GM23338 (cell line): ENCODE measurements around the gene CCNF. TPM values are rescaled to one million over a fixed set of nuclear protein-coding genes. Genes with fewer than 3 reads are reported as not detected.

ENCODE experiments used
- ATAC-seq: fragments of 200-7000 bp; cut with Tn5 transposase; 3 replicates; pipeline ENCODE4 v1.9.1; 2020
- DNase-seq: peaks from one replicate; pipeline ENCODE4 v3.0.0-alpha.2; 2015; ENCODE audit warnings: low spot score
- H2AFZ ChIP-seq: fragments of 200-600 bp; sonication (generic); 2 replicates; pipeline ENCODE4 v1.8.0; 2016; ENCODE audit warnings: antibody characterized with exemption, mild to moderate bottlenecking, moderate library complexity
- H3F3A ChIP-seq: fragments of 200-600 bp; sonication (generic); replicated peaks from 2 replicates; pipeline ENCODE4 v1.8.0; 2017; ENCODE audit warnings: antibody characterized with exemption, mixed run types, low read depth
- H3K27ac ChIP-seq: fragments of 200-600 bp; sonication (generic); 2 replicates; pipeline ENCODE4 v1.6.1; 2016; ENCODE audit warnings: low read depth
- H3K27me3 ChIP-seq: fragments of 200-600 bp; sonication (generic); 2 replicates; pipeline ENCODE4 v1.8.0; 2016; ENCODE audit warnings: mild to moderate bottlenecking, mixed run types, moderate library complexity; ENCODE audit not compliant: insufficient read depth
- H3K36me3 ChIP-seq: fragments of 200-600 bp; sonication (generic); 2 replicates; pipeline ENCODE4 v1.8.0; 2016; ENCODE audit warnings: mild to moderate bottlenecking; ENCODE audit not compliant: insufficient read depth
- H3K4me1 ChIP-seq: fragments of 200-600 bp; sonication (generic); 2 replicates; pipeline ENCODE4 v1.8.0; 2016; ENCODE audit warnings: mild to moderate bottlenecking, moderate library complexity; ENCODE audit not compliant: insufficient read depth
- H3K4me2 ChIP-seq: fragments of 200-600 bp; sonication (generic); 2 replicates; pipeline ENCODE4 v1.7.1; 2017; ENCODE audit warnings: mixed run types
- H3K4me3 ChIP-seq: fragments of 200-600 bp; sonication (generic); 2 replicates; pipeline ENCODE4 v1.6.1; 2016; ENCODE audit warnings: mixed run types
- H3K79me2 ChIP-seq: fragments of 200-600 bp; sonication (generic); replicated peaks from 2 replicates; pipeline ENCODE4 v1.8.0; 2017; ENCODE audit warnings: mild to moderate bottlenecking; ENCODE audit not compliant: insufficient read depth
- H3K9me2 ChIP-seq: fragments of 200-600 bp; sonication (generic); 2 replicates; pipeline ENCODE4 v1.8.0; 2017; ENCODE audit not compliant: insufficient read depth
- H4K20me1 ChIP-seq: fragments of 200-600 bp; sonication (generic); replicated peaks from 2 replicates; pipeline ENCODE4 v1.8.0; 2017; ENCODE audit warnings: mild to moderate bottlenecking; ENCODE audit not compliant: insufficient read depth
- H3K27ac Mint-ChIP-seq: 2 replicates; pipeline ENCODE4 v1.8.0; 2020; ENCODE audit warnings: inconsistent platforms, mild to moderate bottlenecking, moderate library complexity, mixed read lengths
- H3K27me3 Mint-ChIP-seq: 3 replicates; pipeline ENCODE4 v1.8.0; 2022; ENCODE audit warnings: low read depth, mild to moderate bottlenecking, moderate library complexity, mixed read lengths, inconsistent platforms; ENCODE audit not compliant: insufficient read depth, poor library complexity
- H3K36me3 Mint-ChIP-seq: 3 replicates; pipeline ENCODE4 v1.8.0; 2021; ENCODE audit warnings: low read depth, mild to moderate bottlenecking, inconsistent platforms, moderate library complexity, mixed read lengths
- H3K4me1 Mint-ChIP-seq: 3 replicates; pipeline ENCODE4 v1.8.0; 2020; ENCODE audit warnings: mild to moderate bottlenecking, inconsistent platforms, mixed read lengths
- H3K4me3 Mint-ChIP-seq: 3 replicates; pipeline ENCODE4 v1.8.0; 2021; ENCODE audit warnings: moderate library complexity, mild to moderate bottlenecking, inconsistent platforms, mixed read lengths
- H3K9me3 Mint-ChIP-seq: 3 replicates; pipeline ENCODE4 v1.8.0; 2020; ENCODE audit warnings: moderate library complexity, mild to moderate bottlenecking, inconsistent platforms, mixed read lengths
- CTCF ChIP-seq, 2 experiments: fragments of 200-600 bp in 1 of 2; sonication (generic) in 1 of 2; conservative IDR thresholded peaks; 2 replicates each; pipeline versions ENCODE4 v1.5.1 to v1.6.1; 2016 to 2017; ENCODE audit warnings: antibody characterized with exemption in 2 of 2, low read depth in 2 of 2, mild to moderate bottlenecking in 2 of 2, moderate library complexity in 1 of 2
- ETS1 ChIP-seq: IDR thresholded peaks from 2 replicates; pipeline ENCODE4 v1.6.1; 2016; ENCODE audit warnings: antibody characterized with exemption
- EZH2phosphoT487 ChIP-seq: fragments of 200-600 bp; sonication (generic); IDR thresholded peaks from one replicate; pipeline ENCODE4 v1.8.1; 2018; ENCODE audit warnings: antibody characterized with exemption; ENCODE audit not compliant: unreplicated experiment
- JUNB ChIP-seq: IDR thresholded peaks from one replicate; pipeline ENCODE4 v1.6.1; 2016; ENCODE audit warnings: antibody characterized with exemption; ENCODE audit not compliant: unreplicated experiment
- POLR2AphosphoS5 ChIP-seq: IDR thresholded peaks from 2 replicates; pipeline ENCODE4 v1.6.1; 2016; ENCODE audit warnings: antibody characterized with exemption, low read depth
- REST ChIP-seq: IDR thresholded peaks from one replicate; pipeline ENCODE4 v1.6.1; 2018; ENCODE audit warnings: antibody characterized with exemption; ENCODE audit not compliant: unreplicated experiment
- ZNF114 ChIP-seq: fragments of 250-450 bp; sonication (Bioruptor Pico); IDR thresholded peaks from 2 replicates; pipeline ENCODE4 v1.5.0; 2020; ENCODE audit warnings: mild to moderate bottlenecking, moderate library complexity
- ZNF462 ChIP-seq: fragments of 250-450 bp; sonication (Bioruptor Pico); IDR thresholded peaks from 2 replicates; pipeline ENCODE4 v1.5.0; 2020; ENCODE audit warnings: mild to moderate bottlenecking, moderate library complexity
- polyA plus RNA-seq: library from polyadenylated mRNA; unstranded; fragments of >200 nt; fragmentation: Nextera tagmentation; extraction: Ambion mirVana; gene quantifications from 2 replicates; pipeline ENCODE4 v1.2.1, GENCODE V29; 2016
- total RNA-seq: library from RNA; depleted of rRNA; stranded (reverse); fragments of >200 nt; shearing (Covaris generic); gene quantifications from 2 replicates; pipeline ENCODE4 v1.2.3, GENCODE V29; 2014

Gene CCNF
- total and polyA plus RNA-seq, 2 experiments from 2014 or later: 21.2 to 54.2 TPM

GRCh38 chr16:2447920-2448583 lies 18.8 kb downstream of the CCNF start (continued):
- no peak for TF ChIP-seq EZH2phosphoT487
- TF ChIP-seq POLR2AphosphoS5: no peak
- TF ChIP-seq CTCF (conservative IDR thresholded peaks at IDR 0.05; ENCODE audit: low read depth in 2 of 2): no peak

- TF ChIP-seq REST (no peak), CTCF (conservative IDR thresholded peaks at IDR 0.05; ENCODE audit: low read depth in 2 of 2) (no peak), ZNF114 (no peak), JUNB (no peak), ZNF462 (CRISPR knock-in tag) (no peak), ETS1 (no peak)
- H3K4me2 ChIP-seq: no peak overlapping the region
- no peak for DNase-seq
- no peaks in the 10 kb centered on the region for H3K9me2 ChIP-seq
- ATAC-seq: no peak
- H3K27me3 ChIP-seq: no peaks in the 10 kb centered on the region
- H3K4me3 Mint-ChIP-seq: no peak overlapping the region
- no peak overlapping the region for H3K4me3 ChIP-seq
- H2AFZ ChIP-seq: no peak overlapping the region
- H3F3A ChIP-seq: no peaks in the 10 kb centered on the region
- H3K4me1 ChIP-seq: no peaks in the 10 kb centered on the region
- peaks cover 21% of the 10 kb centered on the region for H3K27me3 Mint-ChIP-seq
- peaks cover 30% of the 10 kb centered on the region for H3K36me3 ChIP-seq
- no peaks in the 10 kb centered on the region for H3K79me2 ChIP-seq
- no peak overlapping the region for H3K27ac Mint-ChIP-seq
- H3K36me3 Mint-ChIP-seq: peaks cover 78% of the 10 kb centered on the region
- no peaks in the 10 kb centered on the region for H3K4me1 Mint-ChIP-seq
- H4K20me1 ChIP-seq: no peaks in the 10 kb centered on the region; the same call in 1 of the 2 replicates
- H3K27ac ChIP-seq: no peak overlapping the region
- H3K9me3 Mint-ChIP-seq: no peaks in the 10 kb centered on the region
These were observed 19.9 kb downstream of the CCNF start for GRCh38 chr16:2449118-2449517.
